Vagina (tissue), 2 donors: Measurements from ENCODE around the gene LOXL4.

Source experiments
- POLR2A ChIP-seq, 2 donors: fragments of 450-650 bp; IDR thresholded peaks; one replicate each; pipeline ENCODE4 v1.6.1; 2017; ENCODE audit warnings: antibody characterized with exemption in 2 of 2, mild to moderate bottlenecking in 2 of 2, moderate library complexity in 2 of 2
- TF ChIP-seq, protein P1 (sequence below), 3 experiments: fragments of 450-650 bp in 2 of 3; fragments of 200-600 bp in 1 of 3; sonication (generic) in 1 of 3; IDR thresholded peaks; one replicate each; pipeline ENCODE4 v1.5.1; 2017 to 2019; ENCODE audit warnings: antibody characterized with exemption in 3 of 3, mild to moderate bottlenecking in 2 of 3, moderate library complexity in 2 of 3

GRCh38 chr10:98270786-98271185, 2.8 kb upstream of the LOXL4 start:
- TF ChIP-seq, protein P1, sequence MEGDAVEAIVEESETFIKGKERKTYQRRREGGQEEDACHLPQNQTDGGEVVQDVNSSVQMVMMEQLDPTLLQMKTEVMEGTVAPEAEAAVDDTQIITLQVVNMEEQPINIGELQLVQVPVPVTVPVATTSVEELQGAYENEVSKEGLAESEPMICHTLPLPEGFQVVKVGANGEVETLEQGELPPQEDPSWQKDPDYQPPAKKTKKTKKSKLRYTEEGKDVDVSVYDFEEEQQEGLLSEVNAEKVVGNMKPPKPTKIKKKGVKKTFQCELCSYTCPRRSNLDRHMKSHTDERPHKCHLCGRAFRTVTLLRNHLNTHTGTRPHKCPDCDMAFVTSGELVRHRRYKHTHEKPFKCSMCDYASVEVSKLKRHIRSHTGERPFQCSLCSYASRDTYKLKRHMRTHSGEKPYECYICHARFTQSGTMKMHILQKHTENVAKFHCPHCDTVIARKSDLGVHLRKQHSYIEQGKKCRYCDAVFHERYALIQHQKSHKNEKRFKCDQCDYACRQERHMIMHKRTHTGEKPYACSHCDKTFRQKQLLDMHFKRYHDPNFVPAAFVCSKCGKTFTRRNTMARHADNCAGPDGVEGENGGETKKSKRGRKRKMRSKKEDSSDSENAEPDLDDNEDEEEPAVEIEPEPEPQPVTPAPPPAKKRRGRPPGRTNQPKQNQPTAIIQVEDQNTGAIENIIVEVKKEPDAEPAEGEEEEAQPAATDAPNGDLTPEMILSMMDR (IDR thresholded peaks at IDR 0.05), result no peak
- TF ChIP-seq POLR2A (IDR thresholded peaks at IDR 0.05), result no peak
